MM.1S (cell line): ENCODE results near the gene NEMP1.

Experiments
- DNase-seq: peaks from one replicate; pipeline ENCODE4 v3.0.0-alpha.2; 2015
- H2AFZ ChIP-seq: fragments of 300-600 bp; sonication (generic); 2 replicates; pipeline ENCODE4 v1.6.0; 2016; ENCODE audit warnings: antibody characterized with exemption, low read length
- H3F3A ChIP-seq: fragments of 300-600 bp; sonication (generic); 2 replicates; pipeline ENCODE4 v1.6.1; 2016; ENCODE audit warnings: mild to moderate bottlenecking, antibody characterized with exemption, low read length, moderate library complexity, mixed read lengths; ENCODE audit not compliant: insufficient read depth
- H3K27ac ChIP-seq: fragments of 300-600 bp; sonication (generic); 2 replicates; pipeline ENCODE4 v1.5.1; 2016; ENCODE audit warnings: mild to moderate bottlenecking, low read length
- H3K27me3 ChIP-seq: fragments of 300-600 bp; sonication (generic); replicated peaks from 2 replicates; pipeline ENCODE4 v1.6.0; 2016; ENCODE audit warnings: low read length; ENCODE audit not compliant: insufficient read depth
- H3K36me3 ChIP-seq: fragments of 300-600 bp; sonication (generic); replicated peaks from 2 replicates; pipeline ENCODE4 v1.6.1; 2016; ENCODE audit warnings: mild to moderate bottlenecking, low read length, mixed read lengths; ENCODE audit not compliant: insufficient read depth
- H3K4me1 ChIP-seq: fragments of 300-600 bp; sonication (generic); 2 replicates; pipeline ENCODE4 v1.6.1; 2016; ENCODE audit warnings: low read length, mixed read lengths
- H3K4me2 ChIP-seq: fragments of 300-600 bp; sonication (generic); 2 replicates; pipeline ENCODE4 v1.6.0; 2016; ENCODE audit warnings: low read depth, low read length
- H3K4me3 ChIP-seq: fragments of 300-600 bp; sonication (generic); 2 replicates; pipeline ENCODE4 v1.5.1; 2016; ENCODE audit warnings: low read length, mixed read lengths
- H3K79me2 ChIP-seq: fragments of 300-600 bp; sonication (generic); 2 replicates; pipeline ENCODE4 v1.6.1; 2016; ENCODE audit warnings: mixed run types, low read length, mixed read lengths
- H3K9ac ChIP-seq: fragments of 300-600 bp; sonication (generic); 2 replicates; pipeline ENCODE4 v1.6.1; 2016; ENCODE audit warnings: low read length, mixed read lengths
- H3K9me2 ChIP-seq: fragments of 300-600 bp; sonication (generic); replicated peaks from 2 replicates; pipeline ENCODE4 v1.6.1; 2016; ENCODE audit warnings: mild to moderate bottlenecking, low read length, mixed read lengths; ENCODE audit not compliant: insufficient read depth
- H3K9me3 ChIP-seq: fragments of 300-600 bp; sonication (generic); replicated peaks from 2 replicates; pipeline ENCODE4 v1.6.1; 2016; ENCODE audit warnings: mild to moderate bottlenecking, low read length, mixed read lengths; ENCODE audit not compliant: insufficient read depth
- H4K20me1 ChIP-seq: fragments of 300-600 bp; sonication (generic); 2 replicates; pipeline ENCODE4 v1.6.1; 2016; ENCODE audit warnings: mild to moderate bottlenecking, low read length, moderate library complexity, mixed read lengths; ENCODE audit not compliant: insufficient read depth
- CTCF ChIP-seq: fragments of 300-600 bp; sonication (generic); IDR thresholded peaks from 2 replicates; pipeline ENCODE4 v1.5.1; 2016; ENCODE audit warnings: antibody characterized with exemption, low read length, mixed read lengths
- EZH2 ChIP-seq: fragments of 300-600 bp; sonication (generic); optimal IDR thresholded peaks from 2 replicates; pipeline ENCODE3; 2017; ENCODE audit warnings: low read depth, mild to moderate bottlenecking, antibody characterized with exemption, low read length, mixed read lengths
- EZH2phosphoT487 ChIP-seq: fragments of 300-600 bp; sonication (generic); IDR thresholded peaks from 2 replicates; pipeline ENCODE4 v1.6.1; 2018; ENCODE audit warnings: antibody characterized with exemption, low read length

The NEMP1 gene

GRCh38 chr12:57069523-57069922, 9.1 kb downstream of the NEMP1 start:
- DNase-seq: peak; percentile 76
- Histone ChIP-seq H3K79me2 (peaks cover 20% of the 10 kb centered on the region), H3K4me2 (no peak overlapping the region)

GRCh38 chr12:57066245-57066644, 12.3 kb downstream of the NEMP1 start:
- no peak for DNase-seq
- Histone ChIP-seq H3K4me3 (no peak overlapping the region), H3K27me3 (no peaks in the 10 kb centered on the region), H3K36me3 (peaks cover 6% of the 10 kb centered on the region; the same call in 1 of the 2 replicates), H3K4me1 (peaks cover 10% of the 10 kb centered on the region), H3K9ac (no peak overlapping the region), H3K9me2 (no peaks in the 10 kb centered on the region), H3K79me2 (no peaks in the 10 kb centered on the region; the same call in 1 of the 2 replicates), H4K20me1 (no peaks in the 10 kb centered on the region), H3F3A (peaks cover 30% of the 10 kb centered on the region), H3K27ac (no peak overlapping the region), H3K9me3 (no peaks in the 10 kb centered on the region), H2AFZ (no peak overlapping the region), H3K4me2 (no peak overlapping the region)
- TF ChIP-seq EZH2phosphoT487 (no peak), EZH2 (no peak), CTCF (no peak)

More at GRCh38 chr12:57069523-57069922, 9.1 kb downstream of the NEMP1 start:
- Histone ChIP-seq H3K9ac (no peak overlapping the region), H3K4me3 (no peak overlapping the region), H3K9me3 (no peaks in the 10 kb centered on the region), H3K27ac (no peak overlapping the region), H3K27me3 (no peaks in the 10 kb centered on the region), H3F3A (peaks cover 14% of the 10 kb centered on the region), H2AFZ (no peak overlapping the region), H3K9me2 (no peaks in the 10 kb centered on the region), H3K4me1 (peaks cover 7% of the 10 kb centered on the region), H4K20me1 (no peaks in the 10 kb centered on the region), H3K36me3 (peaks cover 6% of the 10 kb centered on the region; the same call in 1 of the 2 replicates)
- TF ChIP-seq CTCF (peak; percentile 75), EZH2 (no peak), EZH2phosphoT487 (no peak)

- H3K9ac ChIP-seq: peak overlapping the region; percentile 32; the same call in 1 of the 2 replicates
- TF ChIP-seq EZH2phosphoT487: no peak
- no peak for TF ChIP-seq CTCF
- no peak for TF ChIP-seq EZH2
Observed at GRCh38 chr12:57063991-57064685, 14.5 kb downstream of the NEMP1 start.

More at GRCh38 chr12:57063991-57064685, 14.5 kb downstream of the NEMP1 start:
- H3K9me2 ChIP-seq: no peaks in the 10 kb centered on the region
- no peaks in the 10 kb centered on the region for H3K9me3 ChIP-seq
- H3K27me3 ChIP-seq: no peaks in the 10 kb centered on the region
- H3K79me2 ChIP-seq: no peaks in the 10 kb centered on the region; the same call in 1 of the 2 replicates
- peak overlapping the region; percentile 67 for H3K4me2 ChIP-seq
- H2AFZ ChIP-seq: peak overlapping the region; percentile 12; the same call in 1 of the 2 replicates
- H3K36me3 ChIP-seq: peaks cover 12% of the 10 kb centered on the region
- peak overlapping the region; percentile 49 for H3K4me3 ChIP-seq
- DNase-seq: peak; percentile 71
- H3F3A ChIP-seq: peaks cover 27% of the 10 kb centered on the region
- peaks cover 10% of the 10 kb centered on the region for H3K4me1 ChIP-seq
- peak overlapping the region; percentile 59 for H3K27ac ChIP-seq
- no peaks in the 10 kb centered on the region for H4K20me1 ChIP-seq
